GM21825 (cell line): ENCODE data around the gene MEGF9.
"Not testable (repeated sequence)": the region's sequence is repeated elsewhere in the genome, so short reads cannot be mapped to it uniquely, and the experiment has no call there.

Source experiments
- ATAC-seq: cut with Tn5 transposase; IDR thresholded peaks from one replicate; pipeline ENCODE4 v1.9.1; 2021; ENCODE audit warnings: mild to moderate bottlenecking, moderate library complexity; ENCODE audit not compliant: unreplicated experiment

The MEGF9 gene

DNA sequence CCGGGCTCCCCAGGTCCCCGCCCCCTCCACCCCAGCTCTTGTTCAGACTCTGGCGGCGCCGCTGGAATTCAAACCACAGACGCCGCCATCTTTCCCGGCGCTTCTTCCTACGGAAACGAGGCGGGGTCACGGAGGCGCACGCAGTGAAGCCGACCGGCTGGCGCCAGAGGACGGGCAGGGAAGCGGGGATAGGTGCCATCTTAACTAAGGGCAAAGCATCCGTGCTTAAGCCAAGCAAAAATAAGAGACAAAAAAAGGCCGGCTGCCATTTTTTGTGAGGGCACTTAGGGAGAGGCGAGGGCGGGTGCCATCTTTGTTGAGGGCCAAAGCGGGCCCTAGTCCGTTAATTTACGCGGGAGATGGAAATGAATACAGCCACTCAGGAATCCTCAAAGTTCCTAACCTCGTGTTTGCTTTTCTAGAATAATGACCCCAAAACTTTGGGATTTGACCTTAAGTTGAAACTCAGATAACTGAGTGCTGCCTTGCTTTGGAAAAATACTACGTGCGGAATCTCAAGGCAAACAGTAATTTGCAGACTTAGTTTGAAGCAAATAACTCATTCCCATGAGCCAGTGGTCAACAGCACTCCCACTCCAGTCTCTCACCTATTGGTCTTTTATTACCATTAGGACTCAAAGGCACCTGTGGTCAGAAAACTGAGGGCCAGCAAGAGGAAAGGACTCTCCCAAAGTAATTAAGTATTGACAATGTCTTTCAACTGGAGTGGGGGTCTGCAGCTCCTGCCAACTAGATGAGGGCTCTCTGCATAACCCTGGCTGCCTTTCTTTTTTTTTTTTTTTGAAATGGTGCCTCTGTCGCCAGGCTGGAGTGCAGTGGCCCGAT is 134.0 kb downstream of the MEGF9 start, which contains the start of gene CDK5RAP2:
Gene CDK5RAP2 (minus strand): TSS at position 117 of the 846 bp plus-strand sequence. CDS start 189 bp downstream, outside the sequence.
- ATAC-seq, result peak; percentile 95

DNA sequence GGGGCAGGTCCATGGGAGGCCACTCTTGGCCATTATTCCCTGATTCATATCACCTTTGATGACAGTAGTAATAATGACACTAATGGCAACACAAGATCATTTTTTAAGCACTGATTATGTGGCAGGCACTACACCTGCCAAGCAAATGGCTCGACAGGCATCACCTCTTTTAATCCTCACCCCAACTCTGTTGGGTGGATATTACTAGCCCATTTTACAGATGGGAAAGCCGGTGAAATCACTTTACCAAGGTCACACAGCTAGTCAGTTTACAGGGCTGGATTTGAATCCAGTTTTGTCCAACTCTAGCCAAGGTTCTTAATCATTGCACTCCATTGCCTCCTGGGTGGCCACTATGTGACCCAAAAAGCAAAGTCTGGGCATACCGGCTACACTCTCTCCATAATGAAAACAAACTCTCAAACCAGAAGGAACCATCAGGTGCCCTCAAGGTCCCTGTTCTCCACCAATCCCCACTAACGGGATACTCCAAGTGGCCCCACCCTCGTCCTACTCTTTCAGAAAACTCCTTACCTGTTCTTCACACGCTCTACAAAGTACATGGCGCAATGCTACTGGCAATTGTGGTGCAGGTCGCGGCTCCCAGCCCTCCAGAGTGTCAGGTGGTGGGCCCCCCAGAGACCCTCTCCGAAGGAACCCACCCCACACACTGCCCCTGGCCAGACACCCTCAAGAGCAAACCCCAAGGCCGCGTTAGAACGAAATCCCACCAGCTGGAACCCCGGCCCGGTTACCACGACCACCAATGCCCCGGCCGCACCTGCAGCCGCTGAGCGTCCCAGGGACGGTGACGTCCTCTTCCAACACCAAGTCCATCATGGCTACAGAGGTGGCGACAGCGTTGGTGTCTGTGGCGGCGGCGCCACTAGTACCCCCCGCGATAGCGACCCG is 134.9 kb downstream of the MEGF9 start:
- ATAC-seq, result peak; percentile 30

DNA sequence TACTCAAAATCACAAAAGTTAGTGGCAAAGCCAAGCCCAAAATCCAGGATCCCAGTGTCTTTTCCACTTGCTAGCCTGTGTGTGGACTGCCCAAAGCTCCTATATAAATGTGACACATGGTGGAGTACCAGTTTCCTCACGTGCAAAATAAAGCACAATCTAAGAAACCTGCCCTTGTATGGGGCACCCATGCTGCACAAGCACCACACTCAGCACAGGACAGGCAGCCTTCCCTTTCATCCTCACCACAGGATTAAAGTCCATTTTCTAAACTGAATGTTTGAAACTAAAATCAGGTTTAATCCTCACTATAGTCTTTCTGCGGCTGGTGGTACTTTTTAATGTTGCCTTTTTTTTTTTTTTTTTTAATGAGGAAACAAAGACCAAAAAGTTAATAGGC is 139.8 kb downstream of the MEGF9 start:
- no peak for ATAC-seq

DNA sequence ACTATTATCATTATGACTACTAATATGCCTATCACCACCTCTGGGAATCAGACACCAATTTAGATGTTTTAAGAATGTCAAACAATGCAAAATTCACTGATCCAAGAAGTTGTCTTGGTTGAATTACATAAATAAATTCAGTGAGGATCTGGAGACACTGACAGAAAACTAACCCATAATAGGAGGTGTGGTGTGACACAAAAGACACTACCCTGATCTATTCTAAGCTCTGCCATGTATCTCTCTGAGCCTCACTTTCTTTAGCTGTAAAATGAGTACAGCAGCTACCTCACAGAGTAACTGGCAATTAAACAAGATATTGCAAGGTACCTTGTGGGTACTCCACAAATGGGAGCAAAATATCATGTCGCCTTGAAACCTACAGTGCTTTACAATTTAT is 141.8 kb downstream of the MEGF9 start:
- ATAC-seq, result no peak

DNA sequence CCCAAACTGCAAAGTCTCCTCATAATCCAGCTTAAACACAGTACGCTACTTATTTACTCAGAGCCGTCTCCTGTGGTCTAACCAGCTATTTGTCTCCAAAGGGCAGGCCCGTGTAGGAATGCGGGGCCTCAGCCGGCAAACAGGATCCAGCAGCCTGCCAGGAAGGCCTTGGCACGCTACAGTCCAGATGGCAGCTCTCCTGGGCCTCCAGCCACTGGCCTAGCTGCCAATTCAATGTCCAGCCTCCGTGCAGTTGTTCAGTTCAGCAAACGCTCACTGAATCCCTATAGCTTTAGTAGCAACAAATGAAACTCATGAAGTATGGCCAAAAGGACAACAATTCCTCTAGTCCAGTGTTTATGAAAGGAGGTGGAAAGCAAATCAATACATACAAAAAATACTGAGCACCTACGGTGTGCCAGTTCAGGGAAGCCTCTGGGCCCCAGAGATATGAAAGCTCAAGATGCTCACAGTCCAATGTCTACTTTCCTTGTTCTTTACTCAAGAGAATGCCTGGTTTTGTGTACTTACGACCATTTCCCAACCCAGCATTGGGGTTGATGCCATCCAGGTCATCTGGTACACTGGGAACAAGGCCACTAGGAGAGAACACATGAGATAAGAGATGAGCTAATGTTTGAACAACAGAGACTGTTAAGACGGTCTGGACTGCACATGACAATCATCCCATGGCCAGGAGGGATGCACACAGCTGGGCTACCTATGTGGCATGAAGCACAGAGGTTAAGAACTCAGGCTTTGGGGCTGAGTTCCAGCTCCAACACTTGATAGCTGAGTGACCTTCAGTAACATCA is 142.6 kb downstream of the MEGF9 start:
- ATAC-seq, result no peak

DNA sequence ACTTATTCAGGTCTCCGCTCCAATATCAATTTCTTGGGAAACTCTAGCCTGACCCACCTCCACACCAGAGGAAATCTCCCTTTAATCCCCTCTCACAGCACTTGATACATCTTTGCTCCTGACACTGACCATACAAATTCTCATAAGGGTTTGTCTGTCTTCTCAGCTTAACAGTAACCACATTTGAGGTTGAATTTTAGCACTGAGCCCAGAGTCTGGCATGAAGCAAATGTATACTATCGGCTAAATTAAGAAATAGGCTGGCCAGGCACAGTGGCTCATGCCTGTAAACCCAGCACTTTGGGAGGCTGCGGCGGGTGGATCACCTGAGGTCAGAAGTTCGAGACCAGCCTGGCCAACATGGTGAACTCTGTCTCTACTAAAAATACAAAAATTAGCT is 144.0 kb downstream of the MEGF9 start:
- ATAC-seq, result no peak

DNA sequence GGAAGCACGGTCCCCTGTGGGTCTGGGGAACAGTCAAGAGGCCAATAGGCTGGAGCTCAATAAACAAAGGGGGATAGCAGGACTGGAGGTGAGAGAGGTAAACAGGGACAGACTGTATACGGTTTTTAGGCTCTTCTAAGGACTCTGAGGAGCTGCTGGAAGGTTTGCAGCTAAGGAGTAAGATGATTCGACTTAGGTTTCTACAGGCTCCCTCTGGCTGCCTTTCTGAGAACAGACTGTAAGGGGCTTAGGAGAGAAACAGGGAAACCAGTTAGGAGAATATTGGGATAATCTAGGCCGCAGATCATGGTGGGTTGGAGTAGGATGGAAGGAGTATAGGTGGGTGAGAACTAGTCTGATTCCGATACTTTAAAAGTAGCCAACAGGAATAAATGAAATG is 144.7 kb downstream of the MEGF9 start:
- no peak for ATAC-seq

DNA sequence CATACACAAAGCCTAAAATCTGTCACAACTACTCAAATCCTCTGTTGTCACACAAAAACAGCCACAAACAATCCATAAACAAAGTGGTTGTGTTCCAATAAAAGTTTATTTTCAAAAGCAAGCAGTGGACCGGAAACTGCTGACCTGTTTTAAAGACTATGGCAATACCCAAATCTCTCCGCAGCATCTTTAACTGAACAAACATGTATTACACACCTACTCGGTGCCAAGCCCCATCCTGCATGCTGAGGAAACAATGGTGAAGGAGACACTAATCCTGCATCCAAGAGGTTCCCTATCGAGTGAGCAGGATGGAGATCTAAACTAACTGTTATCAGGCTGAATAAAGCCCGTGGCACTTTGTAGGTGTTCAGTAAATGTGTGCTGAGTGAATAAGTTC is 145.5 kb downstream of the MEGF9 start:
- no peak for ATAC-seq

DNA sequence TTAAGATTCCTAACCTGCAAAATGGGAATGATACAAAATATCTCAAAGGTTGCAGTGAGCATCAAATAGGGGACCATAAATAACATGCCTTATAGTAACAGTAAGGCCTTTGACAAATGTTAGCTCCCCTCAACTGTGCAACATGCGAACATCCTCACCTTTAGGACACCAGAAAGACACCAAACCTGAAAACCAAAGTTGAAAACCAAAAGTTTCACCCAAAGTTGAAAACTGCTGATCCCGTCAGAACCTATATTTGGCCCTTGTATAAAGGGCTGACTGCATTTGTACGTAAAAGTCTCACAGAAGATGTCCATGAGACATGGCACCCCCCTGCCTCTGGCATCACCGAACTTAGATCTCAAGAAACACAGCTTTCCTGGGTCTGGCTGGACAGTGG is 146.4 kb downstream of the MEGF9 start:
- ATAC-seq, result no peak

DNA sequence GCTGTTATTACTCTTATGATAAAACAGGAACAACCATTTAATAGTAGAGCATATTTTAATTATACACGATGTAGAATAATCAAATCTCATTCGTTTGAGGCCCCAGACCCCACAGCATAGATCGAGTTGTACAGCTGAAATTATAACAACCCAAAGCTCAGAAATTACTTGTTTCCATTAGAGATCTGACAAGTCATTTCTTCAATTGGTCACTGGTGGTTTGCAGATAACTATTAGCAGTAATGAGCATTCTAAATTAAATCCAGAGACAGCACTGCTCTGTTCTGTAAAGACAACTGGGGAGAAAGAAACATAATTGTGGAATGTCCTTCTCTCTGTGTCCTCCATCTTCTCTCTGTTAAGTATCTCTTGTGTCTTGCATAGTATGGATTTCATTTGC is 147.2 kb downstream of the MEGF9 start:
- ATAC-seq, result no peak

DNA sequence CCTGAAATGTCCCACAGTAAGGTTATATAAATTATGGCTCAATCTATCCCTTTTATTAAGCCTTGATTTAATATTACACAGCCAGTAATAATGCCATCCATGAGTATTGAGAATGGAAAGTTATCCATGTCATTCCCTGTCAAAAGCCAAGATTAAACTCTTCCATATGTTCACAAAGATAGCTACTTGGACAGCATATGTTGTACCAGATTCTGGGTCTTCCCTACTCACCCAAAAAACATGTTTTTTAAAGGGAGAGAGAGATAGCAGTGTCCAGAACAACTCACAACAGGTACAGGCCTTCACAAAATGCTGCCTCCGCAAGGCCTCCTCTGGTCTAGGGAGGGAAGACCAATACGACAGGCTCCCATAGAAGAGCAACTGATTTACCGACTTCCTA is 149.7 kb downstream of the MEGF9 start:
- ATAC-seq, result no peak

DNA sequence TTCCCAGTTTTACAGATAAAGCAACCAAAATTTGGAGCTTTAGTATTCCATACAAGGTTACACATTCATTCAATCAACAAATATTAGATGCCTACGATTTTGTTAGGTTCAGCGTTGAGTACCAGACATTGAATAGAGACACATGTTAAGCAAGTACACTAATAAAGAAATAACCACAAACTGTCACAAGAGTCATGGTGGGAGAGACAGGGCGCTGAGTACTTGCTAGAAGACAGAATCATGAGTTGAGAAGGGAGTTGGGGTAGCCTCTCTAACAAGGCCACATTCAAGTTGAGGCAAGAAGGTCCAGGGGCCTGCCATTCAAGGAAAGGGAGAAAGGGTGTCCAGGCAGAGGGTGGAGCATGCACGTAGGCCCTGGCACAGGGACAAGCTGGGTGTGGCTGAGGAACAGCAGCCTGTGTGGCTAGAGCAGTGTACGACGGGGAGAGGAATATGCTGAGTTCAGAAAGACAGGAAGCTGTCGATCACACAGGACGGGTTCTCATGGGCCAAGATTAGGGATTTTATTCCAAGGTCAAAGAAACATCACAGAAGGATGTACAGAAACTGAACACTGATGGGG is 151.3 kb downstream of the MEGF9 start:
- no peak for ATAC-seq

DNA sequence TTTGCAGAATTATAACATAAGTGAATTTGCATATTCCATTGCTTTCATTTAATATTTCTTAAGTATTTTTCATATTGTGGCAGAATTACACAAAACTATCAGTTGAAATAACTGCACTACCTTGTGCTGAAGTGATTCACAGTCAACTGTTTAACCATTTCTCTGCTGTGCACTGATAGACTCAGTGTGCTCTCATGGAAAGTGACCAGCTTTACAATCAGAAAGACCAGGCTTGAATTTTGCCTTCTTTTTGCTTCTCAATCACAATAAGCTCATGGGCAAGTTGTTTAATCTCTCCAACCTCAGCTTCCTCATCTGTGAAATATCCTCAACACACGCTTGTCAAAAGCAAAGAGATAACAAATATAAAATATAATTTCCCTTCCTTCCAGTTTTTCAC is 152.6 kb downstream of the MEGF9 start:
- no peak for ATAC-seq

DNA sequence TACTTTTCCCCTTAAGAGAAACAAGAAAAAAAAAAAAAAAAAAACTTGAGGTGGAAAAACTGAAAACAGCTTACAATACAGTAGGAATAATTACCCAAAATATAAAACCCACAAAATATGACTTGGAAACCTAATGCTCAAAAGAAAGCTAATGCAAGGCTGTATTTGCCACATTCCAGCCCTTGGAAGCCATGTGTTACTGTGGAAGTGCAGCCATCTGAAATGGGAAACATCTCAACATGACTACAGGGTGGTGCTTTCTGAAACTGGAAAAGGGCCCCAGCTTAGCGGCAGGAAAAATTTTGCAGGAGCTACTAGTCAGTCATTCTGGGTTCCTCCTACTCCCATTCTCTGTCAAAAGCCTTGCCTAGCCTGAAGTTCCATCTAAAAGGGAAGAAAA is 154.7 kb downstream of the MEGF9 start:
- ATAC-seq, result no peak

DNA sequence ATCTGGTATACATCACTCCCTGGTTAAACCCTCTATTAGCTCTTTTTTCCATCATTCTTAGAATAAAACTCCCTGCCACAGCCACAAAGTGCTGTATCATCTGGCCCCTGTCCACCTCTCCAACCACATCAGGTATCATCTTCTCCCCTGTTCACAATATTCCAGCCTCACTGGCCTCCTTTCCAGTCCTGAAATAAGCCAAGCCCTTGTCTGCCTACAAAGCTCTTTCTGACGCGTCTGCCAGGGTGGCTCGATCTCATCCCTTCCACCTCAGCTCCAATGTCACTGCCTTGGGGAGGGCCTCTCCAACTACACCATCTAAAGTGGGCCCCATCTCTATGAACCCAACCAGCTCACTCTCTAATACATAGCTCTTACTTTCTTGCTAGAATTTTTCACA is 155.8 kb downstream of the MEGF9 start:
- no peak for ATAC-seq

DNA sequence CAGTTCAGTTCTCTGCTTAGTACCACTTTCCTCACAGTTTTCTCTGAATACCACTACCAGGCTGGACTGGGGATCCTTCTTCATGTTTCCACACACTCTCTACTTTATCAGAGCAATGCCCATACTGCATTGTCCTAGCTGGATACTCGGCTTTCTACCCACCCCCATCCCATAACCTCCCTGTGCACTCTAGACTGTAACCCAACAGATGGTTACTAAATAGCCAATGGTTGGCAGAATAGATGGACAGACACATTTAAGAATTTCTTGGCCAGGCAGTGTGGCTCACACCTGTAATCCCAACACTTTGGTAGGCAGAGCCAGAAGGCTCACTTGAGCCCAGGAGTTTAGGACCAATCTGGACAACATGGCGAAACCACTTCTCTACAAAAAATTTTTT is 157.1 kb downstream of the MEGF9 start:
- no peak for ATAC-seq

DNA sequence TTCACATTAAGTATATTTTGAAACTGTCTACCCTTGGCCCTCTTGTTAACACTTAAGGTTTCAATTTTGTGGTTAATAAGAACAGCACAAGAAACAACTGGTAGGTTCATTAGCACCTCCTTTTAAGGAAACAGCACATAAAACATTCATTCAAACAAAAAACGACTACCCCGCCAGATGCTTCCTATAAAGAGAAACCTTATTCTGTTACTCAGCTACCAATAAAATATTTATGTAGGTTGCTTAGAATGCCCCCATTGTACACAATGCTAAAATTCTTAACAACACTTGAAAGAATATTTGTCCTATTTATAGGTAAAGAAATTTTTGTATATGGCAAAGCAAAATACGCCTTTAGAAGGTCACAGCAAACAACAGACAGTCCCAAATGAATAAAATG is 157.5 kb downstream of the MEGF9 start:
- no peak for ATAC-seq

DNA sequence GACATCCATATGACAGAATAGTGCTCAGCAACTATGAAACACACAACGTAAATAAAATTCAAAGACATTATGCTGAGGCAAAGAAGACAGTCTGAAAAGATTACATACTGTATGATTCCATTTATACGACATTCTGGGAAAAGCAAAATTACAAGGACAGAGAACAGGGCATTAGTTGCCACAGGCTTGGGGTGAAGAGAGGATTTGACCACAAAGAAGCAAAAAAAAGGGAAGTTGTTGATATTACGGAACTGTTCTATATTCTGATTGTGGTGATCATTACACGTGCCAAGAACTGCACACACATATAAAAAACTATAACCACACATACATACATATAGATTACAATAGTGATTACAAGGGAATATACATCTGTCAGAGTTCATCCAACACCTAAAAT is 158.4 kb downstream of the MEGF9 start:
- ATAC-seq, result no peak

DNA sequence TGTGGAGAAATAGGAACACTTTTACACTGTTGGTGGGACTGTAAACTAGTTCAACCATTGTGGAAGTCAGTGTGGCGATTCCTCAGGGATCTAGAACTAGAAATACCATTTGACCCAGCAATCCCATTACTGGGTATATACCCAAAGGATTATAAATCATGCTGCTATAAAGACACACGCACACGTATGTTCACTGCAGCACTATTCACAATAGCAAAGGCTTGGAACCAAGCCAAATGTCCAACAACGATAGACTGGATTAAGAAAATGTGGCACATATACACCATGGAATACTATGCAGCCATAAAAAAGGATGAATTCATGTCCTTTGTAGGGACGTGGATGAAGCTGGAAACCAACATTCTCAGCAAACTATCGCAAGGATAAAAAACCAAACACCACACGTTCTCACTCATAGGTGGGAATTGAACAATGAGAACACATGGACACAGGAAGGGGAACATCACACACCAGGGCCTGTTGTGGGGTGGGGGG is 162.0 kb downstream of the MEGF9 start:
- not testable (repeated sequence) for ATAC-seq
